Measurements from ENCODE around the gene CTSK.
A peak's percentile ranks its signal among the peaks of the same experiment; 100 is the strongest.
"Not testable (repeated sequence)": the region's sequence is repeated elsewhere in the genome, so short reads cannot be mapped to it uniquely, and the experiment has no call there.

CTSK gene

GRCh38 chr1:150815871-150816270, 7.8 kb upstream of the CTSK start:
- no peaks in the 10 kb centered on the region for H3K9me3 Mint-ChIP-seq
- H3K4me3 Mint-ChIP-seq, result no peak overlapping the region
- DNase-seq (ENCODE audit: low spot score in 2 of 2) (no peak), ATAC-seq (no peak)
- no peaks in the 10 kb centered on the region for H3K4me1 Mint-ChIP-seq
- H3K27ac Mint-ChIP-seq, result peak overlapping the region; percentile 1
- H3K36me3 Mint-ChIP-seq, result peaks cover 58% of the 10 kb centered on the region

DNA sequence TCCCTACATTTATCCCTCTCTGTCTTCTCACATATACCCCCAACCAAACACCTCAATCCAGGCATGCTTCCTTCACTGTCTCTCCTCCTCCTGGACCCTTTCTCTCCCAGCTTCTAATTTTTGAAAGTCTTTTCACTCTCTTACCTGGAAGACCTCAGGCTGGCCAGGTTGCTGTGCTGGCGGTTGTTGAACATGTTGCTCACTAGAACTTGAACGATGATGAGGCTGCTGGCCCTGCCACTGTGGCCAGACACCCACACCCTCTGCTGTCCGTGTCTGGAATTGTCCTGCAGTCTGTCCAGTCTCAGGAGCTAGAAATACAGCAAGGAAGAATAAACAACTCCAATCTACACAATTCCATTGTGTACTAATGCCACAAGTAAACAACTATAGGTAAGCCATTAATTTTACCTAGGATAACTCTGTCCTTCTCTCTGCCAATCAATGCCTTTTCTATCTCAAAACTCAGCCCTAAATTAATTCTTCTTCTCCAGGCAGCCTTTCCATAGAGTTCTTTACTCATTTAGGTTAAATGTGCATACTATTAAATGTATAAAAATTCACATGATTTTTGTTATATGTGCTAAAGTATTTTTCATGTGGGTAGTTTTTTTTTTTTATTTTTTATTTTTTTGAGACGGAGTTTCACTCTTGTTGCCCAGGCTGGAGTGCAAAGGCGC, 5.1 kb upstream of the CTSK start:
- Mint-ChIP-seq H3K9me3 (no peaks in the 10 kb centered on the region), H3K4me1 (no peaks in the 10 kb centered on the region), H3K36me3 (peaks cover 36% of the 10 kb centered on the region), H3K4me3 (no peak overlapping the region), H3K27ac (no peak overlapping the region)
- ATAC-seq (no peak), DNase-seq (ENCODE audit: low spot score in 2 of 2) (no peak)

DNA sequence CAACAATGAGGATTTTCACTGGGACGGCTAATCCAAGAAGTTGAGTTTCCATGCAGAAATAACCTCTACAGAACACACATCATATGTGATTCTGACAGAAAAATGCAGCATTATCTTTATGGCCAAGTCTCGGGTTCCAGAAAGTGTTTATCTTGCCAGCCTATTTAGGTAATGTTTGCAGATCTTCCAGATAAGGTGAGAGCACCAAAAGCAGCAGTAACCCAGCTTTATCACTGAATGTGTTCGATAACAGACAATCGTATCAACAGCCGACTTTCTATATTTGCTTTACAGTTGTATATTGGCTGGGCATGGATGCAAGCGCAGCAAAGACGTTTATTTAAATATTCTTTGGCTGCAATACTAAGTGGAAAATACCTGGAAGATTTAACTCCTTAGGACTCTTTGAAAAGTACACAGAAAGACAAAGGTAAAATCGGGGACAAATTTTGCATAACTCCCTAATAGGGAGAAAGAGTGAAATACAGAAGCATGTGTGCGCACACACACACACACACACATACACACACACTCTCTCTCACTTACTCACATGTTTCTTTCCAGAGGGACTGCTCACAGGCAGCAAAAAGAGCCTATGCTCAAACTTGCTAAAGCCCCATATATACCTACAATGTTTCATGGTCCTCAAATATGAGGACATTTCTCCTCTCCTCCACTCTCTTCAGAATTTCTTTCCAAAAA, 3.0 kb upstream of the CTSK start:
- Mint-ChIP-seq H3K4me3 (no peak overlapping the region), H3K9me3 (no peaks in the 10 kb centered on the region), H3K27ac (no peak overlapping the region), H3K4me1 (no peaks in the 10 kb centered on the region), H3K36me3 (peaks cover 15% of the 10 kb centered on the region)
- ATAC-seq (no peak), DNase-seq (ENCODE audit: low spot score in 2 of 2) (no peak)

GRCh38 chr1:150809651-150810050, 1.6 kb upstream of the CTSK start:
- no peak for ATAC-seq
- H3K36me3 Mint-ChIP-seq, result peaks cover 4% of the 10 kb centered on the region
- no peaks in the 10 kb centered on the region for H3K9me3 Mint-ChIP-seq
- no peaks in the 10 kb centered on the region for H3K4me1 Mint-ChIP-seq
- no peak overlapping the region for H3K4me3 Mint-ChIP-seq
- no peak for DNase-seq (ENCODE audit: low spot score in 2 of 2)
- H3K27ac Mint-ChIP-seq, result no peak overlapping the region

- Mint-ChIP-seq H3K4me3 (no peak overlapping the region), H3K36me3 (peaks cover 4% of the 10 kb centered on the region), H3K4me1 (no peaks in the 10 kb centered on the region), H3K27ac (no peak overlapping the region), H3K9me3 (no peaks in the 10 kb centered on the region)
- DNase-seq (ENCODE audit: low spot score in 2 of 2) (no peak), ATAC-seq (no peak)
These were observed 786 bp upstream of the CTSK start for GRCh38 chr1:150808846-150809245.

- Mint-ChIP-seq H3K9me3 (no peaks in the 10 kb centered on the region), H3K36me3 (peaks cover 4% of the 10 kb centered on the region), H3K27ac (peak overlapping the region; percentile 13), H3K4me1 (no peaks in the 10 kb centered on the region), H3K4me3 (no peak overlapping the region)
- no peak for ATAC-seq
- DNase-seq (ENCODE audit: low spot score in 2 of 2), result no peak
These were observed 624 bp downstream of the CTSK start for GRCh38 chr1:150807249-150808023.

- no peak overlapping the region for H3K4me3 Mint-ChIP-seq
These were observed 2.2 kb downstream of the CTSK start for GRCh38 chr1:150805899-150806298.

DNA sequence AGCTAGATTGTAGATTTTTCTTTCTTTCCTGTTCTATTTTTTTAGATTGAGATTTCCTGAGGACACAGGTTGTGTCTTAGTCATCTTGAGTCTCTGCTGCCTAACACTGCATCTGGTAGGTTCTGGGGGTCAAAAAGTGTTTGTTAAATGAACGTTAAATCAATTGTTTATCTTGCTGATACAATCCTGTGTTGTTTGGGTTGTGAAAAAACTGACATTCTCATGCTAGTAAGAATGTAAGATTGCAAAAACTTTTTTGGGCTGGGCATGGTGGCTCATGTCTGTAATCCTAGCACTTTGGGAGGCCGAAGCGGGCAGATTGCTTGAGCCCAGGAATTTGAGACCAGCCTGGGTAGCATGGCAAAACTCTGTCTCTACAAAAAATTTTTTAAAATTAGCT, 3.4 kb downstream of the CTSK start:
- H3K4me3 Mint-ChIP-seq, result no peak overlapping the region
- H3K9me3 Mint-ChIP-seq, result no peaks in the 10 kb centered on the region
- no peaks in the 10 kb centered on the region for H3K4me1 Mint-ChIP-seq
- no peak for ATAC-seq
- H3K36me3 Mint-ChIP-seq, result no peaks in the 10 kb centered on the region
- no peak for DNase-seq (ENCODE audit: low spot score in 2 of 2)
- no peak overlapping the region for H3K27ac Mint-ChIP-seq

More at GRCh38 chr1:150805899-150806298, 2.2 kb downstream of the CTSK start:
- ATAC-seq (no peak), DNase-seq (ENCODE audit: low spot score in 2 of 2) (no peak)
- Mint-ChIP-seq H3K27ac (peak overlapping the region; percentile 13), H3K36me3 (peaks cover 4% of the 10 kb centered on the region), H3K4me1 (no peaks in the 10 kb centered on the region), H3K9me3 (no peaks in the 10 kb centered on the region)

- Mint-ChIP-seq H3K9me3 (no peaks in the 10 kb centered on the region), H3K4me1 (no peaks in the 10 kb centered on the region), H3K4me3 (no peak overlapping the region), H3K27ac (no peak overlapping the region), H3K36me3 (peaks cover 18% of the 10 kb centered on the region)
- ATAC-seq (no peak), DNase-seq (ENCODE audit: low spot score in 2 of 2) (no peak)
These were observed 9.0 kb downstream of the CTSK start for GRCh38 chr1:150799089-150799488.

- ATAC-seq (no peak), DNase-seq (ENCODE audit: low spot score in 2 of 2) (no peak)
- Mint-ChIP-seq H3K27ac (no peak overlapping the region), H3K4me3 (no peak overlapping the region), H3K4me1 (no peaks in the 10 kb centered on the region), H3K36me3 (peaks cover 18% of the 10 kb centered on the region), H3K9me3 (no peaks in the 10 kb centered on the region)
These were observed 9.5 kb downstream of the CTSK start for GRCh38 chr1:150798525-150798924.

DNA sequence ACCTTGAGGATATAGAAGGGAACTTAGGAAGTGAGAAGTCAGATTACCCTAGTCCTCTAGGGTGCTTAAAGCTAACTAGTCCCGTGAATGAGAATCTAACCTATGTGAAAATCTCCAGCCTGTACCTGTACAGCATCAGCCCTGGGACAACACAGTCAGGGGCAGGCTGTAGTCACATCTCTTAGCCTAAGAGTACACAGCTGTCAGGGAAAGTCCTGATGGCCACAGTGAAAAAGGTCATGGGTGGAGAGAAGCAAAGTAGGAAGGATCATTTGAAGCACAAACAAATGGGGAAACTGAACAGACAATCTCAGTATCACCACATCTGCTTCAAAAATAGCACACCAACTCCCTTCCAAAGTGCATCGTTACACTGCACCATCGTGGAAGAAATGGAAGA, 11.7 kb downstream of the CTSK start:
- H3K9me3 Mint-ChIP-seq, result no peaks in the 10 kb centered on the region
- no peaks in the 10 kb centered on the region for H3K4me1 Mint-ChIP-seq
- H3K36me3 Mint-ChIP-seq, result peaks cover 18% of the 10 kb centered on the region
- H3K4me3 Mint-ChIP-seq, result no peak overlapping the region
- H3K27ac Mint-ChIP-seq, result no peak overlapping the region
- DNase-seq (ENCODE audit: low spot score in 2 of 2) (no peak), ATAC-seq (no peak)

- ATAC-seq; H3K27ac Mint-ChIP-seq; H3K4me1 Mint-ChIP-seq; DNase-seq (ENCODE audit: low spot score in 2 of 2); H3K4me3 Mint-ChIP-seq; H3K9me3 Mint-ChIP-seq: not testable (repeated sequence)
- H3K36me3 Mint-ChIP-seq, result peaks cover 14% of the 10 kb centered on the region
These were observed 14.3 kb downstream of the CTSK start for GRCh38 chr1:150793778-150794177.

GRCh38 chr1:150793221-150793620, 14.8 kb downstream of the CTSK start:
- no peaks in the 10 kb centered on the region for H3K9me3 Mint-ChIP-seq
- DNase-seq (ENCODE audit: low spot score in 2 of 2) (no peak), ATAC-seq (no peak)
- H3K4me3 Mint-ChIP-seq, result no peak overlapping the region
- H3K4me1 Mint-ChIP-seq, result no peaks in the 10 kb centered on the region
- H3K27ac Mint-ChIP-seq, result no peak overlapping the region
- peaks cover 8% of the 10 kb centered on the region for H3K36me3 Mint-ChIP-seq

DNA sequence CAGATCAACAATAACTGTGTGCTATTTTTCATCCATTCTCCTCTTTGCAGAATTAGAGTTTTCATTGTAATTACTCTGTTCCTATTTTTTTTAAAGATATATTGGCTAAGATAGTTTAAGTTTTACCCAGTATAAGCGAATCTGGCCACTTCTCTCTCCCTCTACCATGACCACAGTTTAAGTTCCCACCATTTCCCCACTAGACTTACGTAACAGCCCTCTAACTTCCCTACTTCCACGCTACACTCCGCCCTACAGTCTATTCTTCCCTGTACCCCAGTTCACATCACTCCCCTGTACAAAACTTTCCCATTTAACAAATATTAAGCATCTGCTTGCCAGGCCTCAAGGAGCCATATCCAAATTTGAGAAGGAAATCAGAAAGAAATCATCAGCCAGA, 16.5 kb downstream of the CTSK start:
- Mint-ChIP-seq H3K9me3 (no peaks in the 10 kb centered on the region), H3K4me1 (no peaks in the 10 kb centered on the region), H3K36me3 (peaks cover 6% of the 10 kb centered on the region), H3K27ac (no peak overlapping the region), H3K4me3 (no peak overlapping the region)
- DNase-seq (ENCODE audit: low spot score in 2 of 2) (no peak), ATAC-seq (no peak)

DNA sequence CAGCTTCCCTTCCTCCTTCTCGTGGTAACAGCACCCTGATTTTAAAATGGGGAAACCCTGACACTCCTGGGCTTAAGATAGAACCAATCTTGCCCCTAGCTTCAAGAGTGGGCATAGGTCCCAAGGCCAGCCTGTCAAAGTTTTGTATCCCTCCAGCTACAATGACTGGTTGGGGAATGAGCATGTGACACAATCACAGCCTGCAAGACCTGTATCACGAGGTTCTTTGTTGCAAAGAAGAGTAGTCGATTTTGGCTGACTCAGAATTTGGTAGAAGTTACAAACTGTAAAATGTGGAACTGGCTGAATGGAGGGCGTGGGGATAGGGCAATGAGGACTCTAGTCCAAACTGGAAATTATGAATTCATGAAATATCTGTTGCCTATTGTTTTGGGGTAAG, 18.7 kb downstream of the CTSK start:
- Mint-ChIP-seq H3K9me3 (no peaks in the 10 kb centered on the region), H3K27ac (no peak overlapping the region), H3K4me1 (no peaks in the 10 kb centered on the region), H3K4me3 (no peak overlapping the region), H3K36me3 (no peaks in the 10 kb centered on the region)
- no peak for DNase-seq (ENCODE audit: low spot score in 2 of 2)
- ATAC-seq, result no peak

DNA sequence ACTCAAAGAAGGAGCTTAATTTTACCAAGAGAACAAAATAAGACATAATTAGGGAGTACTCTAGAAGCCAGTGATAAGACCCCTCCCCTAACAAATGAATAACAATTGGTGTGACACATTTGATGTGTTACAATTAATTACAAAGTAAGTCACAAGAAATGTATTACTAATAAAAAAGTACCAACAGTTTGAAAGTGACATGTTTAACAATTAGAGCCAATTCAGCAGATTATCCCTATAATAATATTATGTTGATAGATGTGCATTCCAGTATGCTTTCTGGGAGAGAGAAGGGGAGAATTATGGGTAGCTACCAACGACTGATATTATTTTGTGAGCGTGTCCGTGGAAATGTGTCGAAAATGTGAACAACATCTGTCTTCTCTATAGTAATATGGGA, 19.1 kb downstream of the CTSK start:
- H3K27ac Mint-ChIP-seq, result no peak overlapping the region
- H3K36me3 Mint-ChIP-seq, result no peaks in the 10 kb centered on the region
- H3K4me1 Mint-ChIP-seq, result no peaks in the 10 kb centered on the region
- H3K9me3 Mint-ChIP-seq, result no peaks in the 10 kb centered on the region
- no peak for ATAC-seq
- no peak overlapping the region for H3K4me3 Mint-ChIP-seq
- no peak for DNase-seq (ENCODE audit: low spot score in 2 of 2)

Measured in stimulated activated effector memory CD8-positive, alpha-beta T cell treated with anti-CD3 and anti-CD28 coated beads, Interleukin-12 subunit alpha, Interleukin-12 subunit beta, amount 100 ng/mL, for 72 hours (primary cell).